HG02884 (cell line): ENCODE data around the gene CNTN5.

Experiments used
- ATAC-seq: cut with Tn5 transposase; IDR thresholded peaks from one replicate; pipeline ENCODE4 v1.9.1; 2021; ENCODE audit warnings: mild to moderate bottlenecking, moderate library complexity; ENCODE audit not compliant: unreplicated experiment

The CNTN5 gene

GRCh38 chr11:99887481-99887880, 866.7 kb downstream of the CNTN5 start:
- no peak for ATAC-seq

- ATAC-seq, result no peak
These were observed 873.1 kb downstream of the CNTN5 start for GRCh38 chr11:99893811-99894210.

DNA sequence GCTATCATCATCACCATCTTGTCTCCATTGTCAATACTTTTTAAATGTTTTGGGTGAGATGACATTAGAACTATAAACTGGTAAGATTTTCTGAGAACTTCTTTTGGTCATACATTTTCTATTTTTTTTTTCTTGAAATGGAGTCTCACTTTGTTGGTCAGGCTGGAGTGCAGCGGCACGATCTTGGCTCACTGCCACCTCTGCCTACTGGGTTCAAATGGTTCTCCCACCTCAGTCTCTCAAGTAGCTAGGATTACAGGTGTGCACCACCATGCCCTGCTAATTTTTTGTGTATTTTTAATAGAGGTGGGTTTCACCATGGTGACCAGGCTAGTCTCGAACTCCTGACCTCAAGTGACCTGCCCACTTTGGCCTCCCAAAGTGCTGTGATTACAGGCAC, 880.4 kb downstream of the CNTN5 start:
- no peak for ATAC-seq

GRCh38 chr11:99911116-99911515, 890.4 kb downstream of the CNTN5 start:
- ATAC-seq, result no peak

DNA sequence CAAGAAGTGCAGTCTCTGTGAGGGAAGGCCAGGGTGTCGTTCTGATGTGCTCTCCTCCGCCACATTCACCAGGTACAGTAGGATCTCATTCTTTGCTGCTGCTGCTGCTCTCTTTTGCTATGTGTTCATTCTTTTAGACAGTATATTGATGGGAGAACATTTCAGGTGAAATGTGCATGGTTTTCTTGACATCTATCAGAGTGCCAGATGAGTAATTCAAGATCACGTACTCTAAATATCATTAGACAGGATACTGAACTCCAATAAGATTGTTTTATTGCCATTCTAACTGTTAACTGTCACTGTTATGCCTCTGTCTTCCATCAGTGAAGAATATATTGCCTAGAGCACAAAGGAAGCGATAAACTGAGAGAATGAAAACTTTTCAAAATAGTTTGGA, 895.3 kb downstream of the CNTN5 start:
- ATAC-seq, result no peak

DNA sequence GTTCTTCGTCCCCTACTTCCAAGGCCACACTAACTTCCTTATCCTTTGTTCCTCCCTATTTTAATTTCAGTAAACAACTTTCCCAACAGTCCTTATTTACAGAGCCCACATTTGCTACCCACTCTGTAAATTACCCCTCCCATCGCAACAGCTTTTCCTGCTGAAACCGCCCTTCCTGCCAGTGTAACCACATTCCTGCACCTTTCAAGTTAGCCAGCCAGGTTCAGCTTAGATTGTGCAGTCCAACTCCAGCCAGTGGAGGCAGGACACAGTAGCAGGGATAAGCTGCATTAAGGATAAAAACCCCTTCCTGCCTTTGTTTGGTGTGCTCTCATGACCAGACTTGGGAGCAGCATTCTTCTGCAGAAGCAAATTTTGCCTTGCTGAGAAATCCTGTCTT, 898.0 kb downstream of the CNTN5 start:
- no peak for ATAC-seq

DNA sequence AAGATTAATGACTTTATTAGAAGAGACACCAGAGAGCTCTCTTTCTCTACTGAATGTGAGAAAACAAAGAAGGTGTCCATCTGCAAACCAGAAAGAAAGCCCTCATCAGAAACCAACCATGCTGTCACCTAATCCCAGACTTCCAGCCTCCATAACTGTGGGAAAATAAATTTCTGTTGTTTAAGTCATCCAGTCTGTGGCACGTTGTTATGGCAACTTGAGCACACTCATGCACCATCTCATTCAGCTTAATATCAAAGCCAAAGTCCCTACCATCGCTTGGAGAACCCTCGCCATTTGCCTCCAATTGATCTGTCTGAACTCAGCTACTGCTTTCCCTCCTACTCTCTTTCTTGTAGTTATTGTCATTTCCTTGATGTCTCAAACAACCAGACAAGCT, 900.2 kb downstream of the CNTN5 start:
- ATAC-seq, result no peak

DNA sequence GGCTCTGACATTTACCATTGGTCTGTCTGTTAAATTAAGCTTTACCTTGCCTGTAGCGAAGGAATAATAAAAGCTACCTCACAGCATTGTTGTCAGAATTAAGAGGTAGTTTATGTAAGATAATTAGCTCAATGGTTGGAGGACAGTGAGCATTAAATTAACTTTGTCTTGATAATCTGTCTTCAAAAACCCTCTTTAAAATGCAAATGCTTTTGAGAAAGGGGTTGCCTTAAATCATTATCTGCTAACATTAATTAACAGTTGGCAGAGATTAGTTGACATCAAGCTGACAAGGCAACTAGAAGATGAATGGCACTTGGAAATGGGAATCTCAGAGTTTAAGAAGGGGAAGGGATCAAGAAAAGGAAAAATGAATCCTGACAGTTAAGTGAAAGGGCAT, 905.2 kb downstream of the CNTN5 start:
- ATAC-seq, result no peak

DNA sequence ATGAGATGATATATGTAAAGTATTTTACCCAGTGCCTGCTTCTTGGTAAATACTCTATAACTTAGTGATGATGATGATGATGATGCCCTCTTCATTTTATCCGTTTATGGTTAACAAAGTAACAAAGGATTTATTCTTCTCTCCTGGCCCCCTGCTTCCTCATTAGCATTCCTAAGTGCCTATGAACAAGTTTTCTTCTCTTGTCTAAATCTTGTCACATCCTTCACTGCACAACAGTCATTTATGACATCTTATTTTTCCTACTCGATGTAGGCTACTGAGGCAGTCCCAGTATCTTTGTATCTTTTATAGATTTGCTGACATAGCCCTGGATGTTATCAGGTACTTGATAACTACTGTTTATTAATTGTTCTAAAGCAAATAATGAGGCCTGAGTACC, 911.9 kb downstream of the CNTN5 start:
- no peak for ATAC-seq

- ATAC-seq, result no peak
These were observed 913.3 kb downstream of the CNTN5 start for GRCh38 chr11:99934008-99934407.

DNA sequence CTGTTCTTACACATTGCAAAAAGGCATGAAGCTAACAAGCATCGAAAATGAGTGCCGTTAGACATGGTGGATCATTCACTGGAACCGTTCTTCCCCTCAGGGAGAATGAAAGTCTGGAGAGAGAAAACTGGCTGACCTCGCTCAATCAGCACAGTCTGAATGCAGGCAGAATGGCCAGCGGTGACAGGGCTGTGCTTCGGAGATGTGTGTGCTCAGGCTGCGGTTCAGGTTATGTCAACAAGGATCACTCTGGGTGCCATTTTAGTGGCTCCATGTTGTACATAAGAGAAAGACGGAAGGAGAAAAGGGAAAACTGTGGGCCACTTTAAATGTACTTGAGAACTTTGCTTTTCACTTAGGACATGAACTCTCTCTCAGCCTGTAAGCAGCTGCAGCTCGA, 916.6 kb downstream of the CNTN5 start:
- ATAC-seq, result no peak

DNA sequence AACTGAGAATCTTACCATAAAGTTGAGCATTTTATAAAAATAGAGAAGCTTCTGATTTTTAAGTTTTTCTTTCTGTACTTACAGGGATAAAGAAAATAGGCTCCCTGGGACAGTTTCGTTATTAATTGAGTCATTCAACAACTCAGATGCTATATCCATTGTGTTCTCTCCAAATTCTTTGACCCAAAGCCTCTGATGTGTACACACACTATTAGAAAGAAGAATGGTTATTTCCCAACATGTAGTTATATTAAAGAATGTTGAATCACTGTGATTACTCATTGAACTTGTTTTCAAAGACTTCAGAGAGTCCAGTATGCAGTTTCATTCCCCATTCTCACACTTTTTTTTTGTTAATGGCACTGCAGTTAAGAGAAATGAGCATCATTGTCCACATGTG, 932.1 kb downstream of the CNTN5 start:
- ATAC-seq, result no peak

DNA sequence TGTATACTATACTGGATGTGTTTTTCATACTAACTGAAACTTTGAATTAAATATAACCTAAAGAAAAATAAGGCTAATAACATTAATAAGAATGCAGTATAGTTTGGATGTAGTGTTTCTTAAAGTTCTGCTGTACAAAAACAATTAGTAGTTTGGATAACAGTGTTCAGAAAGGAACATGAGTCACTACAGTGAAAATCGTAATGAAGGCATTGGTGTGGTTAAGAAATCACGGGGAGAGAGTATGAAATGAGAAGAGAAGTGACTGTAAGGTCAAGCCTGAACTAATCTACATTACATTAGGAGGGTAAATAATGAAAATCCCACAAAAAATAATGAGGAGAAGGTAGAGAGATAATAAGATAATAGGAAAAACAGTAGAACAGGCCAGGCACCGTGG, 939.8 kb downstream of the CNTN5 start:
- no peak for ATAC-seq

GRCh38 chr11:99968336-99968735, 947.6 kb downstream of the CNTN5 start:
- ATAC-seq, result no peak

GRCh38 chr11:99973993-99974392, 953.2 kb downstream of the CNTN5 start:
- no peak for ATAC-seq

- no peak for ATAC-seq
These were observed 958.3 kb downstream of the CNTN5 start for GRCh38 chr11:99979042-99979441.

DNA sequence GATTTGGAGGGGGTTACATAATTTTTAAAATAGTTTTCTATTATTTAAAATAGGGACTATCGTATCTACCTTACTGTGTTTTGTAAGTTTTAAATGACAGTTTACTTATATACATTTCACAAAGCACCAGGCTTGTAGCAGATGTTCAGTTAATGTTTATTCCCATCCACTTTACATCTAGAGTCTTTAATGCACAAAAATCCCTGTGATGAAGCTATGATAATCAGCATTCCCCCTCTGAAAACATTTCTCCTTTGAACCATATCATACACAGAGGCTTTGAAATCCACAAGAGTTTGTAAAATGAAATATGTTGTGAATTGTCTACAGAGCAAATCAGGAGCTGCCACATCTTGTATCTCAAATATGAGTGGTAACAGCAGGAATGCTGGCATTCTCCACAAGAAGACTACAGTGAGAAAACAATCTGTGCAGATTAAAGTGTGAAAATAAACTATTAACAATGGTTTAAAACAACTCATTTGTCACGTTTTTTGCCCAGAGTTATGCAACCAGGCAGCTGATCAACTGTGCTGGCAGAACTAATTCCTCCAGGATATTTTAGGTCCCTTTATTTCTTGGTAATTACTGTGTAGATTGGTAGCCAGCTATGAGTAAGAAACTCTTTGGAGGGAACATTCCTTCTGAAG, 967.2 kb downstream of the CNTN5 start:
- no peak for ATAC-seq

- ATAC-seq, result no peak
These were observed 967.7 kb downstream of the CNTN5 start for GRCh38 chr11:99988471-99988837.

DNA sequence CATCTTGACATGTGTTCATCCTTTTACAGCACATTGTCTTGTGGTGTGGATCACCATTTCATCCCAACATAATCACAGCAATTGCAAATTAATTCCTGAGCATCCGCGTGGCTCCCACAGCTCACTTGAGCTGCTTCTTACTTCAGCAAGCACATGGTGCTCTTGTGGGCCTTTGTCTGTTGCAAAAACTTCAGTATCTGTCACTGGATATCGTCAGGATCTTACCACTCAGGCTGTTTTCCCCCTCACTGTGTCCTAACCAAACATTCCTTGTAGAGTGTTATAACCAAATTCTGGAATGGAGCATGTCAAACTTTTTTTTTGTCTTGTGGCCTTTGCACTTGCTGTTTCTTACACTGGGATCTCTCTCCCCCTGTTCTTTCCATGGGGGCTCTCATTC, 983.2 kb downstream of the CNTN5 start:
- ATAC-seq, result no peak

DNA sequence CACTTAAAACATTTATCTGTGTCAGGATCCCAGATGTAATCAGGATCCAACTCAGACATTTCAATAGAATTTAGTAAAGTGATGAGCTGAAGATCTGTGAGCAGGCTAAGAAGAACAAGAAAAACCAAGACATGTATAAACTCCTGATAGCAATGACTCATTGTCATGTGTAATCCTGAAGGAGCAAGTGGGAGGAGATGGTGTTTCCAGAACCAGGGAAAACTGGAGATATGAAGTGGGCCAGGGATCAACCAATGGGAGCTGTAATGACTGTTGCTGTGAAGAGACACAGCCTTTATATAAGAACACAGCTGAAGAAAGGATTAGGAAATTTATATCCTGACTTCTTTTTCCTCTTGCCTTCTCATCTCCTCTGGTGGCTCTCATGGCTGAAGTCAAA, 983.8 kb downstream of the CNTN5 start:
- no peak for ATAC-seq

DNA sequence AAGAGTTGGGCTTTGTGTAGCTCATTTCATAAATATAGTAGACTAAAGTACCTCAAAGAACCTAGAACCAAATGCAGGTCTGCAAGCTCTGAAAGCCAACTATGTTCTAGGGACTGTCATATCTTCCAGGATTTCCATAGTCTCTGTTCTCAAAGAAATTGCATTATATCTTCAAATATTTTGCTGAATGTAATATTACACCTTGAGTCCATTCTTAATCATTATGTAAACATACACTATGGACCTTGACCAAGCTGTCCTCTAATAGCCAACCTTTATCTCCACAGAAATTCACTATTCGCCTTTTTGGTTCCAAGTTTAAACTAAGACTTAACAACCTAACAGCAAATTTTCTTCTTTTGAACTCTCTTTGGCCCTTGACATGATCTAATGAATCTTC, 987.7 kb downstream of the CNTN5 start:
- no peak for ATAC-seq

- ATAC-seq, result no peak
These were observed 989.0 kb downstream of the CNTN5 start for GRCh38 chr11:100009728-100010127.

DNA sequence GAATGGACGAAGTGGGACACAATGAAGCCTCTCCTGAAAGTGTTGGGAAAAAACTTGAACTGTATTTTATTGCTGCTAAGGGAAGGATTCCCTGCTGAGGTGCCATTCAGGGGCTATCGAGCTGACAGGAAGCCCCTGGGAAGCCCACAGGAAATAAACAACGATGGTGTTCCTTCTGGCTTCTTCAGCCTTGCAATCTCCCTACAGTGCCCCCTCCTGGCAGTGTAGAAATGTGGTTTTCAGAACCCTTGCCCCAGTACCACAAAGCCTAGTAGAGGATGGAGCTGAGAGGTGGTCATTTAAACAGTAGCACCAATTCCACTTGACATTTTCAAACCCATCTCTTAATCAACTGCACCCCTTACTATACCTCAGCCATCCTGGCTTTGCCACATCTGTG, 989.6 kb downstream of the CNTN5 start:
- no peak for ATAC-seq

GRCh38 chr11:100011697-100012096, 990.9 kb downstream of the CNTN5 start:
- no peak for ATAC-seq
